ENCODE results near the gene GMFB. TPM values are rescaled to one million over a fixed set of nuclear protein-coding genes. Genes with fewer than 3 reads are reported as not detected.

Gene GMFB
- total RNA-seq, 2 donors from 2014 or later: 22.9 to 47.1 TPM

DNA sequence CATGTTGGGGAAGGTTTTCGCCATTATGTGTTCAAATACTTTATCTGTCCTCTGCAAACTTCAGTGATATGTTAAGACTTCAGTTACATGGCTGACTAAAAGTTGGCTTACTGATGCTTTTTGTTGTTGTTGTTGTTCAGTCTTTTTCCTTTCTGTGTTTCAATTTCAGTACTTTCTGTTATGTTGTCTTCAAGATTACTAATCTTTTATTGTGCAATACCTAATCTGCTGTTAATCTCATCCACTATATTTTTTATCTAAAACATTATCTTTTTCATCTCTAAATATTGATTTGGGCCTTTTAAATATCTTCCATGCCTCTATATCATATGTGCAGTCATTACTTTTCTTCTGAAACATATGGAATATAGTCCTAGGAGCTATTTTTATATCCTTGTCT lies 27.9 kb upstream of the GMFB start:
- no peak for ATAC-seq (ENCODE audit: insufficient number of reproducible peaks, low FRiP score, low read depth)
- no peak overlapping the region for H3K27ac ChIP-seq
- H3K4me3 ChIP-seq: no peak overlapping the region
- H3K36me3 ChIP-seq: no peaks in the 10 kb centered on the region
- peaks cover 6 to 28% of the 10 kb centered on the region in 2 donors for H3K4me1 ChIP-seq (ENCODE audit: control insufficient read depth in 1 of 2, low read depth in 2 of 2)
- no peaks in the 10 kb centered on the region for H3K27me3 ChIP-seq (replicated peaks; ENCODE audit: insufficient read depth)
- no peak for TF ChIP-seq CTCF (IDR thresholded peaks at IDR 0.05)
- no peak for DNase-seq (ENCODE audit: low spot score)
- H3K9me3 ChIP-seq: peaks cover 6% of the 10 kb centered on the region

DNA sequence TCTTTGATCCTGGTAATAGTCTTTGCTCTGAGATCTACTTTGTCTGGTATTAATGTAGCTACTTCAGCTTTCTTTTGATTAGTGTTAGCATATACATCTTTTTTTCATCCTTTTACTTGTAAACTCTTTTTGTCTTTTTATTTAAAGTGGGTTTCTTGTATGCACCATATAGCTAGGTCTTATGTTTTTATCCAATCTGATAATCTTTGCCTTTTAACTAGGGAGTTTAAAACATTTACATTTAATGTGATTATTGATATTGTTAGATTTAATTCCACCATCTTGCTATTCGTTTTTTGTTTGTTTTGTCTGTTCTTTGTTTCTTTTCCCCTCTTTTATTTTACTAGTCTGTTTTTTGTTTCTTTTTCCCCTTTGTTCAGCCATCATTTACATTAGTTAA lies 26.9 kb upstream of the GMFB start:
- no peaks in the 10 kb centered on the region for H3K27me3 ChIP-seq (replicated peaks; ENCODE audit: insufficient read depth)
- H3K36me3 ChIP-seq: no peaks in the 10 kb centered on the region
- H3K27ac ChIP-seq: no peak overlapping the region
- DNase-seq (ENCODE audit: low spot score) (no peak), ATAC-seq (ENCODE audit: insufficient number of reproducible peaks, low FRiP score, low read depth) (no peak)
- peaks cover 6% of the 10 kb centered on the region for H3K9me3 ChIP-seq
- no peak for TF ChIP-seq CTCF (IDR thresholded peaks at IDR 0.05)
- no peak overlapping the region for H3K4me3 ChIP-seq
- H3K4me1 ChIP-seq (ENCODE audit: control insufficient read depth in 1 of 2, low read depth in 2 of 2): peaks cover 17 to 38% of the 10 kb centered on the region in 2 donors

GRCh38 chr14:54512393-54512792 lies 23.6 kb upstream of the GMFB start:
- no peaks in the 10 kb centered on the region for H3K27me3 ChIP-seq (replicated peaks; ENCODE audit: insufficient read depth)
- no peak for DNase-seq (ENCODE audit: low spot score)
- no peak overlapping the region for H3K27ac ChIP-seq
- no peaks in the 10 kb centered on the region for H3K36me3 ChIP-seq
- TF ChIP-seq CTCF (IDR thresholded peaks at IDR 0.05): no peak
- ATAC-seq (ENCODE audit: insufficient number of reproducible peaks, low FRiP score, low read depth): no peak
- H3K4me3 ChIP-seq: no peak overlapping the region
- peaks cover 6% of the 10 kb centered on the region for H3K9me3 ChIP-seq
- peaks cover 22 to 34% of the 10 kb centered on the region in 2 donors for H3K4me1 ChIP-seq (ENCODE audit: control insufficient read depth in 1 of 2, low read depth in 2 of 2)

DNA sequence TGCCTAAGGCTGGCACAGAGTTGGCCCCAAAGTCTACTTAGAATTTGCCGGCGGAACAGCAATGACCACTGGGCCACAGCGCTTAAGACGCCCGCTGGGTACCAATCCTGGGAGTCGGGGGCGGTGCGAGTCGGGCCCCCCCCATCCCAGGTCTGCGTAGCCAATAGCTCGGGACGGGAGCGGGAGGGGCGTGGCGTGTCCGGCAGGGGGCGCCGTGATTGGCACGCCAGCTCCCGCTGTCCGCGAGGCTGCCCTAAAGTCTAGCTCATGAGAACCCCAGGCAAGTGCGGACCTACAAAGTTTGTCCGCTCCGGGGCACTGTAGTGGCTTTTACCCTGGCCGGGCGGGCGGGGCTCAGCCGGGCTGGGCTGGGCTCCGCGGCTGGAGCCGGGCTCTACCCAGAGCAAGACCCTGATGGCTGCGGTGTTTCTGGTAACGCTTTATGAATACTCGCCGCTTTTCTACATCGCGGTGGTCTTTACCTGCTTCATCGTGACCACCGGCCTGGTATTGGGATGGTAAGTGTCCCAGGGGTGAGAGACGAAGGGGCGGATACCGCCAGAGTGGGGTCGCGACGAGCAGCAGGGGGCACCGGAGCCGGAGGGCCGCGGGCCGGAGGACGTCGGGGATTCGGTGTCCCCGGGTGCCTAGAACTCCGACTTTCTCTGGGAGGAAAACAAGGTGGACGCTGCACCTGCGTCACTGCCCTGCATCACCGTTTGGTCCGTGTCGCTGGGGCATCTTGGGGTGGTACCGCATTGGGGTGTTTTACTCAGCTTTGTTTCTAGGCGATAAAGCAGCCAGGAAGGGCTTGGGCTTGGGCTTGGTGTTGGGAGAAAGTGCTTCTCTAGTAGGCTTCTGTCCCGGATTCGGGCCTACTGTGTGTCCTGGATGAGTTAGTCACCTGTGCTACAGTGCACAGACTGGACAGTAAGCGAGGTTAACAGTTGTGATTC lies 21.0 kb upstream of the GMFB start, which contains the start of gene CGRRF1:
TSS of gene CGRRF1 (plus strand) at position 361 of the 956 bp plus-strand sequence. CDS start at position 415, 54 bp downstream.
- H3K4me1 ChIP-seq (ENCODE audit: control insufficient read depth in 1 of 2, low read depth in 2 of 2): peaks cover 22 to 34% of the 10 kb centered on the region in 2 donors
- DNase-seq (ENCODE audit: low spot score) (peak; percentile 96), ATAC-seq (ENCODE audit: insufficient number of reproducible peaks, low FRiP score, low read depth) (peak; percentile 92)
- H3K4me3 ChIP-seq: peak within 1 kb of the TSS; percentile 98
- peak within 1 kb of the TSS; percentile 80 to 82 for H3K27ac ChIP-seq
- no peaks in the 10 kb centered on the region for H3K27me3 ChIP-seq (replicated peaks; ENCODE audit: insufficient read depth)
- no peaks in the 10 kb centered on the region for H3K9me3 ChIP-seq
- TF ChIP-seq CTCF (IDR thresholded peaks at IDR 0.05): peak; percentile 62
- no peaks in the 10 kb centered on the region for H3K36me3 ChIP-seq

DNA sequence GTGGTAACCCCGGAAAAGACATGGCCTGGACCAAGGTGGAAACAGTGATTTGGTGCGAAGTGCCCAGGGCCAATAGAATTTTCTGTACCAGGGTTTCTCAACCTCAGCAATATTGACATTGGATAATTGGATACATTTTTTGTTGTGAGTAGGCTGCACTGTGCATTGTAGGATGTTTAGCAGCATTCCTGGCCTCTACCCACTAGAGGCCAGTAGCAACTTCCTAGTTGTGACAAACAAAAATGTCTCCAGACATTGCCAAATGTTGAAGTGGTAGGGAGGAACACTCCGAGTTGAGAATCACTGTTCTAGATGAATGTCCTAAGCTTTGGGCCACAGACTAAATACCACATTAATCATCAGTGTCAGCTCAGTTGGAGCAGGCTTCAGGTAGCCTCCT lies 14.7 kb upstream of the GMFB start:
- TF ChIP-seq CTCF (IDR thresholded peaks at IDR 0.05): no peak
- no peak for ATAC-seq (ENCODE audit: insufficient number of reproducible peaks, low FRiP score, low read depth)
- Histone ChIP-seq H3K27ac (no peak overlapping the region), H3K36me3 (no peaks in the 10 kb centered on the region), H3K4me3 (no peak overlapping the region), H3K4me1 (ENCODE audit: control insufficient read depth in 1 of 2, low read depth in 2 of 2) (no peaks in the 10 kb centered on the region), H3K9me3 (no peaks in the 10 kb centered on the region), H3K27me3 (replicated peaks; ENCODE audit: insufficient read depth) (no peaks in the 10 kb centered on the region)
- no peak for DNase-seq (ENCODE audit: low spot score)

All from thoracic aorta (tissue), 2 donors.